ENCODE measurements around the gene FAM13B.
"Not testable (repeated sequence)": the region's sequence is repeated elsewhere in the genome, so short reads cannot be mapped to it uniquely, and the experiment has no call there.

The FAM13B gene

GRCh38 chr5:138033907-138034306 lies 1.0 kb upstream of the FAM13B start:
- DNase-seq, result no peak

DNA sequence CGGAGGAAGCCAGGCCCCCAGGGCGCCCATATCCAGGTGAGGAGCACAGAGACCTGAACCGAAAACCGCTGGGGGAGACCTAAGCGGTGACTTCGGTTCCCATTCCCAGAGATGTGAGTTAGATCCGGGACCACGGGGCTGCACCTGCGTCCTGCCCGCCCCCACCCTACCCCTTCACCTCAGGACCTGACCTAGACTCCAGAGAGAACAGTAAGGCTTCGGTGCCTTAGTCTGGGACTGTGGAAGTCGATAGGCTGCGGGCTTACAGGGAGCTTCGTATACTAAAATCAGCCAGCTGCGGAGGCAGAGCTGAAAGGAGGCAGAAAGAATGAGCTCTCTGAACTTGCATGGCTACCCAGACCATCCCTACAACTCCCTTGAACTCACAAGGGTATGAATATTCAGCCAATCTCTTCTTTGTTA lies 518 bp upstream of the FAM13B start:
- DNase-seq, result no peak

DNA sequence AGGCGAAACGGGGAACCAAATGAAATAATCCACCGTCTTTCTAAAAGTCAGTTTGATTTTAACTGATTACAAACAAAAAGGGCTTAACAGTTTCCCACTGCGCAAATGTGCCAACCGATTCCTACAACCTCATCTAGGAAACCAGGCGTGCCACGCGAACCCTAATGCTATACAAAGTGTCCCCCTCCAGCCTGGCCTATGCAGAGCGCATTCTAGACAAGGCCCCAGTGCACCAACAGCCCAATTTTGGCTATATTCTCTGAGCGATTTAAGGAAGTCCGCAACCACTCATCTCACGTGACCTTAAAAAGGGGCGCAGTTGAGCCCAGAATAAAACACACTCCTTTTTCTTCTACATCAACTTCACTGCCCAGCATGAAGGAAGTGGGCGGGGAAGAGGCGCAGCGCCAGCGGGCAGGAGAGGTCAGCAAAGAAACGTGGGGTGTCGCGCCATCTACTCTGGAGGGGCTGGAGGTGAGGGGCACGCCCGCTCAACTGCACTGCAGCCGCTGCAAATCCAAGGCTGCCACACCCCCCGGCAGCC lies 779 bp downstream of the FAM13B start:
- peak; percentile 86 for DNase-seq

- DNase-seq, result no peak
These were observed 2.9 kb downstream of the FAM13B start for GRCh38 chr5:138029944-138030343.

DNA sequence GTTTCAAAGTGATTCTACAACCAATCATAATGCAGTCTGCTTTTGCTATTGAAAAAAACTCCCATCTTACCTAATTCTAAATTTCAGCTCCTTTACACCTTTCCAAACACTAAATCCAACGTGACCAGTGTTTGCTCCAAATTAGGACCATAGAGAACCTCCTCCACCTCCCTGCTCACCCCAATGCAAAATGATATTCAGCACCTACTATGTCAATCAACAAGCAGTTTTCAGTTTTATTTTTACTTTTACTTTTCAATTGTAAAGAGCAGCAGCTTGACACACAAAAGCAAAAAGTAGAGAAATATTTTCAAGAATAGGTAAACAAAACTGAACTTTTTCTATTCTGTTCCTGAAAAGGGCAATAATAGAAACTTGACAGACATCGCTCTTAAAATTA lies 3.4 kb downstream of the FAM13B start:
- DNase-seq, result no peak

- DNase-seq, result peak; percentile 7 to 38
These were observed 3.9 kb downstream of the FAM13B start for GRCh38 chr5:138028971-138029365.

DNA sequence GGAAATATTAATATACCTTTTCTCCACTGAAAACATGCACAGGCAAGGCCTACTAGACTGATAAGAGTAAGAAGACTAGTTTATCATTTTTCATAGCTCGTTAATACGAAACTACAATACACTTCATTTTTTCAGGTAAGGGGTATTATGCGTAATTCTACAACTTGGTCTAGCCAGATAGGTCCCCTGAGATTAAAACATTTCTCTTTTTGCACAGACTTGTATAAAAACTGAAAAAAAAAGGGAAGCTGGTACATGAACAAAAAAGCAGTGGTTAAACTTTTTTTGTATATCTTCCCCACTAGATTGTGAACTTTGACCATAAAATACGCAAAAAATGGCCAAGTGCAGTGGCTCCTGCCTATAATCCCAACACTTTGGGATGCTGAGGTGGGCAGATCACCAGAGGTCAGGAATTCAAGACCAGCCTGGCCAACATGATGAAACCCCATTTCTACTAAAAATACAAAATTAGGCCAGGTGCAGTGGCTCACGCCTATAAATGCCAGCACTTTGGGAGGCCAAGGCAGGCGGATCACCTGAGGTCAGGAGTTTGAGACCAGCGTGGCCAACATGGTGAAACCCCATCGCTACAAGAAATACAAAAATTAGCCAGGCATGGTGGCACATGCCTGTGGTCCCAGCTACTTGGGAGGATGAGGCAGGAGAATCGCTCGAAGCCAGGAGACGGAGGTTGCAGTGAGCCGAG lies 4.5 kb downstream of the FAM13B start:
- peak in 1 of 2 donors; percentile 15 for DNase-seq

DNA sequence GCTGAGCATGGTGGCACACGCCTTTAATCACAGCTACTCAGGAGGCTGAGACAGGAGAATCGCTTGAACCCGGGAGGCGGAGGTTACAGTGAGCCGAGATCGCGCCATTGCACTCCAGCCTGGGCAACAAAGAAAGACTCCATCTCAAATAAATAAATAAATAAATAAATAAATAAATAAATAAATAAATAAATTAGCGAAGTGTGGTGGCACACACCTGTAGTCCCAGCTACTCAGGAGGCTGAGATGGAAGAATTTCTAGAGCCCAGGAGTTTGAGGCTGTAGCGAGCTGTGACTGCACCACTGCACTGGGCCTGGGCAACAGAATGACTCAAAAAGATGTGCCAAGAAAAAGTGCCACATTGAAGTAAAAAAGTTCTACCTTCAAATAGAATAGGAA lies 6.1 kb downstream of the FAM13B start:
- DNase-seq, result not testable (repeated sequence)

- DNase-seq, result no peak
These were observed 7.6 kb downstream of the FAM13B start for GRCh38 chr5:138025285-138025684.

GRCh38 chr5:138024117-138024516 lies 8.8 kb downstream of the FAM13B start:
- DNase-seq, result no peak

- DNase-seq, result no peak
These were observed 10.0 kb downstream of the FAM13B start for GRCh38 chr5:138022912-138023311.

DNA sequence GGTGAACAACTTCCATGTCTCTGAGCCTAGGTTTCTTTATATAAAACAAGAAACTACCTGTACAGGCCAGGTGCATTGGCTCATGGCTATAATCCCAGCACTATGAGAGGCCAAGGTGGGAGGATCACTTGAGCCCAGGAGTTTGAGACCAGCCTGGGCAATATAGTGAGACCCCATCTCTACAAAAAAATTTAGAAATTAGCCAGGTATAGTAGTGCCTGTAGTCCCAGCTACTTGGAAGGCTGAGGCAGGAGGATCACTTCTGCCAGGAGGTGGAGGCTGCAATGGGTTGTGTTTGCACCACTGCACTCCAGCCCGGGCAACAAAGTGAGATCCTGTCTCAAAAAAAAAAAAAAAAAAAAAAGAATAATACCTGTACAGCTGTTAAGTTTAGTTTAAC lies 11.1 kb downstream of the FAM13B start:
- DNase-seq, result no peak

DNA sequence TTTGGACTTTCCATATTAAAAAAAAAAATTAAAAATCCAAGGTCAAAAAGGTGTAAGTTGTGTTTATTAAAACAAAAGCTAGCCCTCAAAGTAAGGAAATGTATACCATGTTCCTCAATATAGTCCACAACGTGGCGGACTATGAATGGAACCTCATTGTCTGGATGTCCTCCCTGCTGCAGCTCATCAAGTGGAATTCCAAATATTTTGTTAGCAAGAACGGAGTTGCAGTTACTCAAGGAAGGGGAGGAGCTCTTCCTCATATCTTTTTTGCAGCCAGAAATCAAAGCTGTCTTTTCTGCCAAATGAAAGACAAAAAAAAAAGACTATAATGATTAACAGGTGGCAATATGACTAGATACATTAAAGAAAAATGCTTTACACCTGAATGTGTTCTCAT lies 14.0 kb downstream of the FAM13B start:
- no peak for DNase-seq

DNA sequence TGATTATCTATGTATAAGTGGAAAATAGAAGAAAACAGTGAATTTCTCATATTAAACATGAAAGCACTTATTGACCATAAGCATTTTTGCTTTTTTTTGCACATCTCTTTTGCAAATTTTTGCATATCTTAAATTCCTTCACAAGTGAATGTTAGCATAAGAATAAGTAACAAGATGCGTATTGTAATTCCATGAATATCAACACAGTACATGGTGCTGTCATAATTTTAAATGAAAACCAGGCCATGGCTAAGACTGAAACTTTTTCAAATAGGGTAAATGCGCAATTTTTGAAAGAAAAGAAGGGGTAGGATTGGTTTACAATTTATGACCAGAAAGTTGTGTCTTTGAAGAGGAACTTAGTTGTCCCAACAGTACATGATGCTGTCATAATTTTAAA lies 17.0 kb downstream of the FAM13B start:
- no peak for DNase-seq

DNA sequence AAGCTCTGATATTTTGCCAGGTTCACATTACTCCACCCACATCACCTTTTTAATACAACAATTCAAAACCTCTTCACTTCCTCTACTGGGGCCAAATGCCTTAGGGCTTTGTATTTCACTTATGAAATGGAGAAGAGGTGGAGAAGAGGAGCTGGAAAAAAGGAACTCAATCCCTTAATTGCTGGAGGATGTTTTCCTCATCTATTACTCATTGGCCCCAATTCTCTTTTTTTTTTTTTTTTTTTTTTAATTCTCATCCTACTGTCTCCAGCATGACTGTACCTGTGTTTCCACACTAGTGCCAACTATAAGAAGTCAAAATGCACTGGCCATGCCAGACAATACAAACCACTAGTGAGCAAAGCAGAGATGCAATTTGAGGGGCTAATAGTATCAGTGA lies 20.9 kb downstream of the FAM13B start:
- peak; percentile 30 to 31 for DNase-seq

GRCh38 chr5:138000102-138000723 lies 32.7 kb downstream of the FAM13B start:
- DNase-seq, result peak; percentile 72 to 91

GRCh38 chr5:137997726-137998213 lies 35.1 kb downstream of the FAM13B start:
- DNase-seq, result peak; percentile 74 to 79

DNA sequence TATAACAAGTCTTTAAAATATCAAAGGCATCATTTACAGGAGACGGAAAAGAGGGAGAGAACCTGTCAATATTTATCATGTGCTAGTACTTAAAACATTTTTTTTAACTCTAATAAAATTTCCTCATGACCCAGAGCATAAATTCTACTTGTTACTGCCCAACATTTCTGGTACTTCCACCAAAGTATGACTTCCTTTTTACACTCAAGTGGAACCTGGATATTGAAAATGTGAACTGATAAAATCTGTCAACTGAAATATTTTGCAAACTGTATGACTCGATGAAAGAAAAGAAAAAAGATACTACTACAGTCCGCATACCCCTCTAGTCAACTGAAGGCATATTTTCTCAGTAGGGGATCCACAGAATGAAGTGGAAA lies 37.1 kb downstream of the FAM13B start:
- DNase-seq, result peak; percentile 13 to 40

DNA sequence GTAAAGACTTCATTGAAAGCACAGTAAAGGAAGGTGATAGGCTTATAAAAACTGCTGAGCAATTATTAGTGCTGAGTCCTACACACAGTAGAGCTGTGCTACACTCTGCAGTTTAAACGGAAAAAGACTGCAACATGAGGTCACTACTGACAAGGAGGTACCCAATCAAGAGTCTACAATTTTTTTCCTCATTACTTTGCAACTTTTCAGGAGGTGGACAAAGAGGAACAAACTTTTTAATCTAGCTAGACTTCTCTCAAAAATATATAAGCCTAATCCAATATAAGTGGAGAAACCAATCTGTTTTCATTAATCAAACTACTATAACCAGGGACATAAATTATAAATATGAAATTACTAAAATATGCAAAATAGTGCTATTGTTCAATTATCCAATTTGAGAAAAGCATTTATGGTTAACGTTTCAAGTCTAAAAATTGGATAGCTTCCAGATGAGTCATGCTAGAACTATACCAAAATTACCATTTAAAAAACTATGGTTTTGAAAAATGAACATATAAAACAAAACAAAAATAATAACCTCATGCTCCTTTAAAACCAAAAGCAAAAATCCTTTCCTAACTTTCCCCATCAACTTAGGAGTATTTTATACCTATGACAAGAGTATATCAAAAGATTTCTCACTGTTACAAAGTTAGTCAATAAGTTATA lies 37.7 kb downstream of the FAM13B start:
- peak; percentile 76 to 83 for DNase-seq

- no peak for DNase-seq
These were observed 38.3 kb downstream of the FAM13B start for GRCh38 chr5:137994556-137994955.

DNA sequence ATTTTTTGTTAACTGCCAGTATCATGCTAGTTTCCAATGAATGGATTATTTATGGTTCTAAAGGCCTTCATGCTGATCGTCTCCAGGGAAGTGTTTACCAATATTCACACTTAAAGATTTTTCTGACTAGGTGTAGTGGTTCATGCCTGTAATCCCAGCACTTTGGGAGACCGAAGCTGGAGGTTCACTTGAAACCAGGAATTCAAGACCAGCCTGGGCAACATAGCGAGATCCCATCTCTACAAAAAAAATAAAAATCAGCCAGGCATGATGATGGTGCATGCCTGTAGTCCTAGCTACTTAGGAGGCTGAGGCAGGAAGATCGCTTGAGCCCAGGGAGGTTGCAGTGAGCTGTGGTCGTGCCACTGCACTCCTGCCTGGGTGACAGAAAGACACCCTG lies 43.5 kb downstream of the FAM13B start:
- DNase-seq, result no peak

DNA sequence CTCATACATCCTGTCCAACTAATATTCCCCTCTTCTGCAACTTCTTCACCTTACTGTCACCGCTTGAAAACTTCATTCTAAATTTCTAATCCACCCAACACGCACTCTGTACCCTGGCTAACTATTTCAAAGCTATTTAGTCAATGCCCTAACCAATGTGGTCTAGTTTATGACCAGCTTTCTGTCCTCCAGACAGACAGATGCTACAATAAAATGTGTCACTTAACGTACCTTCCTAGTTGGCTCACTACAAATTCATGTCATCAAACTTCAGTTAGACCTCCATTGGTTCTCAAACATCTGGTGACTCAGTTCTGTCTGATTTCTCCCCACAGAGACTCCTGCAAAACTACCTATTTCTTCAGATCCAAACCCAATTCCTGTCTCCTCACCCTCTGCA lies 57.7 kb downstream of the FAM13B start:
- DNase-seq, result no peak

DNA sequence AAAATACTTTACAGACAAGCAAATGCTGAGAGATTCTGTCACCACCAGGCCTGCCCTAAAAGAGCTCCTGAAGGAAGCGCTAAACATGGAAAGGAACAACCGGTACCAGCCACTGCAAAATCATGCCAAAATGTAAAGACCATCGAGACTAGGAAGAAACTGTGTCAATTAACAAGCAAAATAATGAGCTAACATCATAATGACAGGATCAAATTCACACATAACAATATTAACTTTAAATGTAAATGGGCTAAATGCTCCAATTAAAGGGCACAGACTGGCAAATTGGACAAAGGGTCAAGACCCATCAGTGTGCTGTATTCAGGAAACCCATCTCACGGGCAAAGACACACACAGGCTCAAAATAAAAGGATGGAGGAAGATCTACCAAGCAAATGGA lies 62.5 kb downstream of the FAM13B start:
- DNase-seq, result not testable (repeated sequence)

DNA sequence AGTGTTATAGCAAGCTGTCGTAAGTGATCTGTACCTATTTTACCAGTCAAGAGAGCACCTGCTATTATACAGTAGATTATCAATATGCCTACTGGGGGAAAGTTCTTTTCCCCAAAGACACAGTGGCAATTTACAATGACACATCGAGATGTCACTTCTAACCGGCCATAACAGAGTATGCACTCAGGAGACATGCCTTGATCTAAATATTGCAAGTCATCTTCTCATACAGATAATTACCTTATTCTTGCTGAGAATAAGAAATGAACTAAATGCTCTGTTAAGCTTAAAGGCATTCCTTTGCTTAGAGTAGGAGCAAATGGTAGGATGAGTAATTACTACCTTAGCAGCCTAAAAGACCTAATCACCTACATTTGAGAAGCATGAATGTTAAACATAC lies 72.1 kb downstream of the FAM13B start:
- DNase-seq, result no peak

All from inflammatory macrophage (primary cell).